ENCODE results near the gene CLIC5. TPM values are rescaled to one million over a fixed set of nuclear protein-coding genes. Genes with fewer than 3 reads are reported as not detected.

CLIC5 gene
- total RNA-seq, 1 experiment from 2014 or later, result 0.20 TPM

DNA sequence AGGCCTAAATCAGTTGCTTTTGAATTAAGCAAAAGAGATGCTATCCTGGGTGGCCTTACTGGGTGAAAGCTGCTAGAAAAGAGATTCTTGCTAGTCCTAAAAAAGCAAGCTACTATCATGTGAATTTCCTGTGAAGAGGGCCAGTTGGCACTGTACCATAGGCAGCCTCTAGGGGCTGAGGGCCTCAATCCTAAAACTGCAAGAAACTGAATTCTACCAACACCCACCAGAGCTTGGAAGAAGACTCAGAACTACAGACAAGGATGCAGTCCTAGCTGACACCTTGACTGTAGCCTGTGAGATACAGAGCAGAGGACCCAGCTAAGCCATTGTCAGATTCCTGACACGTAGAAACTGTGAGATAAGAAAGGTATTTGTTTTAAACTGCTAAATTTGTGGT lies 24.5 kb downstream of the CLIC5 start:
- H3K27ac Mint-ChIP-seq, result no peak overlapping the region
- WGBS (ENCODE audit: extremely low coverage, insufficient read length, low lambda C conversion rate), result no CpG with 5 or more reads among the region's 1 CpG
- no peaks in the 10 kb centered on the region for H3K79me2 ChIP-seq (ENCODE audit: insufficient read depth, low read length)

More for the DNA sequence above, 24.5 kb downstream of the CLIC5 start:
- Histone ChIP-seq H3T11ph (ENCODE audit: low read length) (no peak overlapping the region), H2BK5ac (ENCODE audit: insufficient read length, low read length) (no peak overlapping the region), H4K5ac (ENCODE audit: insufficient read length, low read depth, low read length) (no peak overlapping the region), H3K79me1 (ENCODE audit: insufficient read depth, low read depth, low read length, poor library complexity, severe bottlenecking) (no peaks in the 10 kb centered on the region), H3K4ac (ENCODE audit: low read depth, low read length) (no peak overlapping the region), H2AK5ac (ENCODE audit: insufficient read length, low read length) (no peak overlapping the region), H2BK15ac (ENCODE audit: low read depth, low read length) (no peak overlapping the region), H3K27ac (ENCODE audit: insufficient read length, low read depth, low read length) (no peak overlapping the region), H4K20me1 (ENCODE audit: control insufficient read depth, insufficient read depth, insufficient read length) (no peaks in the 10 kb centered on the region), H2AFZ (ENCODE audit: low read length) (no peak overlapping the region), H4K91ac (ENCODE audit: insufficient read length, low read depth, low read length) (no peak overlapping the region), H3K4me2 (ENCODE audit: insufficient read depth, insufficient read length, low read length) (no peak overlapping the region), H3K9ac (ENCODE audit: extremely low read depth, insufficient read length, low read length) (no peak overlapping the region), H3K56ac (ENCODE audit: insufficient read length, low read depth, low read length) (no peak overlapping the region), H3K14ac (ENCODE audit: insufficient read depth, low read length) (no peak overlapping the region), H3K9me3 (ENCODE audit: control insufficient read depth, low read depth, low read length) (no peaks in the 10 kb centered on the region), H2BK120ac (ENCODE audit: low read depth, low read length, poor library complexity, severe bottlenecking) (no peak overlapping the region), H3K23me2 (ENCODE audit: insufficient read length, low read depth, low read length, poor library complexity, severe bottlenecking) (no peaks in the 10 kb centered on the region), H4K8ac (replicated peaks; ENCODE audit: insufficient read length, low read depth, low read length) (no peak overlapping the region), H2BK20ac (ENCODE audit: low read depth, low read length, poor library complexity, severe bottlenecking) (no peak overlapping the region), H2BK12ac (ENCODE audit: insufficient read length, low read depth, low read length) (no peak overlapping the region), H3K27me3 (ENCODE audit: insufficient read depth, low read length) (no peaks in the 10 kb centered on the region), H3K4me1 (ENCODE audit: insufficient read depth, low read length) (no peaks in the 10 kb centered on the region), H3K23ac (ENCODE audit: insufficient read length, low read depth, low read length) (no peak overlapping the region), H3K18ac (ENCODE audit: insufficient read length, low read depth, low read length) (no peak overlapping the region)
- DNase-seq, result peak; percentile 38
- Mint-ChIP-seq H3K4me1 (peaks cover 0 to 9% of the 10 kb centered on the region in 2 experiments; a peak in 2 of 4 replicates), H3K36me3 (ENCODE audit: insufficient read depth in 1 of 3, low read depth in 3 of 3) (no peaks in the 10 kb centered on the region), H3K27me3 (ENCODE audit: low read depth) (no peaks in the 10 kb centered on the region), H3K4me3 (no peak overlapping the region), H3K9me3 (no peaks in the 10 kb centered on the region; a peak in 1 of 5 replicates)
- TF ChIP-seq, protein P1, sequence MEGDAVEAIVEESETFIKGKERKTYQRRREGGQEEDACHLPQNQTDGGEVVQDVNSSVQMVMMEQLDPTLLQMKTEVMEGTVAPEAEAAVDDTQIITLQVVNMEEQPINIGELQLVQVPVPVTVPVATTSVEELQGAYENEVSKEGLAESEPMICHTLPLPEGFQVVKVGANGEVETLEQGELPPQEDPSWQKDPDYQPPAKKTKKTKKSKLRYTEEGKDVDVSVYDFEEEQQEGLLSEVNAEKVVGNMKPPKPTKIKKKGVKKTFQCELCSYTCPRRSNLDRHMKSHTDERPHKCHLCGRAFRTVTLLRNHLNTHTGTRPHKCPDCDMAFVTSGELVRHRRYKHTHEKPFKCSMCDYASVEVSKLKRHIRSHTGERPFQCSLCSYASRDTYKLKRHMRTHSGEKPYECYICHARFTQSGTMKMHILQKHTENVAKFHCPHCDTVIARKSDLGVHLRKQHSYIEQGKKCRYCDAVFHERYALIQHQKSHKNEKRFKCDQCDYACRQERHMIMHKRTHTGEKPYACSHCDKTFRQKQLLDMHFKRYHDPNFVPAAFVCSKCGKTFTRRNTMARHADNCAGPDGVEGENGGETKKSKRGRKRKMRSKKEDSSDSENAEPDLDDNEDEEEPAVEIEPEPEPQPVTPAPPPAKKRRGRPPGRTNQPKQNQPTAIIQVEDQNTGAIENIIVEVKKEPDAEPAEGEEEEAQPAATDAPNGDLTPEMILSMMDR (conservative IDR thresholded peaks at IDR 0.05), result peak; percentile 55

Data from H9 (cell line).